VCaP (cell line): ENCODE data around the gene KLHL3.
"Not testable (repeated sequence)": the region's sequence is repeated elsewhere in the genome, so short reads cannot be mapped to it uniquely, and the experiment has no call there.

ENCODE experiments used
- H3K27ac ChIP-seq: fragments of 450-650 bp; 2 replicates; pipeline ENCODE4 v1.5.1; 2017
- TF ChIP-seq, protein P1 (sequence below): fragments of 450-650 bp; conservative IDR thresholded peaks from 2 replicates; pipeline ENCODE4 v1.5.1; 2017; ENCODE audit warnings: mild to moderate bottlenecking, moderate library complexity

KLHL3 gene

DNA sequence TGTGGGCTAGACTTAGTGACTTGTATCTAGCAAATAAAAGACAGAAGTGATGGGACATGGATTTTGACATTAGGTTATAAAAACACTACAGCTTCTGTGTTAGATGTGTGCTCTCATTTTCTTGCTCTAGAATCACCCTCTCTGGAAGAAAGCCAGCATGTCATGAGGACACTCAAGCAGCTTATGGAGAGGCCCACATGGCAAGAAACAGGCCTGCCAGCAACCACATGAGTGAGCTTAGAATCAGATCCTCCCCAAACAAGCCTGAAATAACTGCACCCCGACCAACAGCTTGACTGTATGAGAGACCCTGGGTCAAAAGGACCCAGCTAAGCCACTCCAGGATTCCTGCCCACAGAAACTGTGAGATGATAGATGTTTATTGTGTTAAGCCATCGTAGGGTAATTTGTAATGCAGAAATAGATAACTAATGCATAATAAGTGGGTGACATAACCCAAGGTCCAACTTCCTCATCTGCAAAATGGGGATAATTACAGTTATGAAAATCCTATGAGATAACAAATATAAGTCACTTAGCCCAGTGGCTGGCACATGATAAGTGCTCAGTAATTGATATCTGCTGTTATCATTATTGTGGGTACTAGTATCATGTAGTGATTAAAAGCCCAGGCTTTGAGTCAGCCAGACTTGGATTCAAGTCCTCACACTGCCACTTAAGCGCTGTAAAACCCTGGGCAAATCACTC, 86.5 kb downstream of the KLHL3 start:
- H3K27ac ChIP-seq: no peak overlapping the region
- TF ChIP-seq, protein P1, sequence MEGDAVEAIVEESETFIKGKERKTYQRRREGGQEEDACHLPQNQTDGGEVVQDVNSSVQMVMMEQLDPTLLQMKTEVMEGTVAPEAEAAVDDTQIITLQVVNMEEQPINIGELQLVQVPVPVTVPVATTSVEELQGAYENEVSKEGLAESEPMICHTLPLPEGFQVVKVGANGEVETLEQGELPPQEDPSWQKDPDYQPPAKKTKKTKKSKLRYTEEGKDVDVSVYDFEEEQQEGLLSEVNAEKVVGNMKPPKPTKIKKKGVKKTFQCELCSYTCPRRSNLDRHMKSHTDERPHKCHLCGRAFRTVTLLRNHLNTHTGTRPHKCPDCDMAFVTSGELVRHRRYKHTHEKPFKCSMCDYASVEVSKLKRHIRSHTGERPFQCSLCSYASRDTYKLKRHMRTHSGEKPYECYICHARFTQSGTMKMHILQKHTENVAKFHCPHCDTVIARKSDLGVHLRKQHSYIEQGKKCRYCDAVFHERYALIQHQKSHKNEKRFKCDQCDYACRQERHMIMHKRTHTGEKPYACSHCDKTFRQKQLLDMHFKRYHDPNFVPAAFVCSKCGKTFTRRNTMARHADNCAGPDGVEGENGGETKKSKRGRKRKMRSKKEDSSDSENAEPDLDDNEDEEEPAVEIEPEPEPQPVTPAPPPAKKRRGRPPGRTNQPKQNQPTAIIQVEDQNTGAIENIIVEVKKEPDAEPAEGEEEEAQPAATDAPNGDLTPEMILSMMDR: no peak

DNA sequence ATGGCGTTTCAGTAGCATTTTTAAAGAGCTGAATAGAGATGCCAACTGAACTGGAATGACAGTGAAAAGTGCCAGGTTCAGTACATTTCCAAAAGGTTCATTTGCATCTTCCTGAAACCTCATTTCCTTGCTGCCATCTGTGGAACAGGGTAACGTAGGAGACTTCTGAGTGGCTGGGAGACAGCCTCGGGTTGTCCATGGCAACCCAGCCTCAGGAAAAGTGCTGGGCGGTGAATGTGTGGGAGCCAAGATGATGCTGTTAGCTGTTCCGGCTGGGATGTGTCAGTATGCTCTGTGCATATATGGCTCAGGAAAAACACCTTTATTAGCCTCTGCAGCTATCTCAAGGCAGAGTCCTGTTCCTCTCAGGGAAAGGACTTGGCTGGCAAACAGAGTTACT, 87.5 kb downstream of the KLHL3 start:
- no peak overlapping the region for H3K27ac ChIP-seq
- TF ChIP-seq, protein P1: no peak

DNA sequence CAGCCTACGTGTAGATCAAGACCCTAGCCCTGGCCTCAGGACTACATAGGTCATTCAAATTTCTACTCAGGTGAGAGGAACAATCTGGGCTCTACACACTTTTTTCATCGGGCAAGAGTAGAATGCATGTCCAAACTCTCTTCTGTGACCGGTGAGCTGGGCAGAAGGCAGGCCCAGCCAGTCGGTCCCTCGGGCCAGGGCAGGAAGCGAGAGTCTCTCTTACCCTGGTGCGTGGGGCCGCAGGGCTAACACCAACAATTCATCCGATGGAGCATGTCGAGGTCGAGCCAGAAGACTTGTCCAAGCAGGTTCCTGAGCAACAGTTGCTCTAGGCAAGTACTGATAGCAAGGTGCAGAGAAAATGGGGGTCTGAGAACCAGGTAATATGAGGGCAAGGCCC, 88.5 kb downstream of the KLHL3 start:
- no peak overlapping the region for H3K27ac ChIP-seq
- TF ChIP-seq, protein P1: no peak

DNA sequence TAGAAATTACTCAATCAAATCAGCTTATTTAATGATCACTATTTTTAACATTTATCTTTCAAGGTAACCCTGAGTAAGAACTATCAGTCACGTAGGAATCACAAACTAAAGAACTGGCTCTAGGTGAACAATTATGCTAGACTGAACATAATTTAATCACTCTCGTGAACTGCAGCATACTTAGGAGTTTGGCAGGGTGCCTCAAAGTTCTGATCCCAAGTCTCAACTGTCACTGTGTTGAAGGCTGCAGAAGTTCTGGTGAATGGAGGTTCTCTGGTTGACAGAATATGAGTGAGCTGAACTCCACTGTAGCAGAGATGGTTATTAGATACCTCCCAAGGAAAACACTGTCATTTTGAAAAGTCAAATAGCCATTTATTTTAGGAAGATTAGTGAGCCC, 89.1 kb downstream of the KLHL3 start:
- no peak overlapping the region for H3K27ac ChIP-seq
- TF ChIP-seq, protein P1: no peak

DNA sequence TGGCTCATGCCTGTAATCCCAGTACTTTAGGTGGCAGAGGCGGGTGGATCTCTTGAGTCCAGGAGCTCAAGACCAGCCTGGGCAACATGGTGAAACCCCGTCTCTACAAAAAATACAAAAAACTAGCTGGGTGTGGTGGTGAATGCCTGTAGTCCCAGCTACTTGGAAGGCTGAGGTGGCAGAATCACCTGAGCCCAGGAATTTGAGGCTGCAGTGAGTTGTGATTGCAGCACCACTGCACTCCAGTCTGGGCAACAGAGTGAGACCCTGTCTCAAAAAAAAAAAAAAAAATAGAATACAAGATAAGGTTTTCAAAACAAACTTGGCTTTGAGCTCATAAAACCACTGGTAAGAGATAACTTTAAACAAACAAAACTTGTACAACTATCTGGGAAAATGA, 92.8 kb downstream of the KLHL3 start:
- not testable (repeated sequence) for H3K27ac ChIP-seq

DNA sequence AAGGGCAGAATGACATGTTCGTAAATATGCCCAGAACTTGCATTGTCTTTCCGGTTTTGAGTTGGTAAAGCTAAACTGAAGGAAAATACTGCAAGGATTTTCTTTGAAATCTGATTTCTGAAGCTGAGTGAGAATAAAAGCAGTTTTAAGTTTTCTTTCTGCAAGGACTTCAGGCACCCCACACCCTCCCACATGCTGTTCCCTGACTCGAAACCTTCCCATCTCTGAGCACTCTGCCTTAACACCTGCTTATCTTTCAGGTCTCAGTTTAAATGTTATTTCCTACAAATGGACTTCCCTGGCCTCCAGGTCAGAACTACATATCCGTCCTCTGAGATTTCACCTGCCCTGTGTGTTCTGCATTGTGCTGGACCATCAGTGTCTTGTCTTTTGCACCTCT, 93.8 kb downstream of the KLHL3 start:
- TF ChIP-seq, protein P1: no peak
- H3K27ac ChIP-seq: no peak overlapping the region

DNA sequence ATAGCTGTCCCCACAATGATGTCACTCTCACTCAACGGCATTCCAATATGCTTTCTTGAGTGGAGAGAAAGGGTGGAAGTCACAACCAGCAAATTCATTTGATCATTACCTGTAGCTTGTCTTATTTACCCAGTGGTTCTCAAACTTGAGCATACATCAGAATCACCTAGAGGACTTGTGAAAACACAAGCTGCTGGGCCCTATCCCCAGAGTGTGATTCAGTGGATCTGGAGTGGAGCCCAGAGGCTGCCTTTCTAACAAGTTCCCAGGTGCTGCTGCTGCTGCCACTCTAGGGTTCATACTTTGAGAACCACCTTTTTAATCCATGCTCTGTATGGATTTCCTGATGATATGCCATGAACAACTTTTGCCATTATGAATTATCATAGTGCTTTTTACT, 94.7 kb downstream of the KLHL3 start:
- H3K27ac ChIP-seq: no peak overlapping the region
- TF ChIP-seq, protein P1: no peak

DNA sequence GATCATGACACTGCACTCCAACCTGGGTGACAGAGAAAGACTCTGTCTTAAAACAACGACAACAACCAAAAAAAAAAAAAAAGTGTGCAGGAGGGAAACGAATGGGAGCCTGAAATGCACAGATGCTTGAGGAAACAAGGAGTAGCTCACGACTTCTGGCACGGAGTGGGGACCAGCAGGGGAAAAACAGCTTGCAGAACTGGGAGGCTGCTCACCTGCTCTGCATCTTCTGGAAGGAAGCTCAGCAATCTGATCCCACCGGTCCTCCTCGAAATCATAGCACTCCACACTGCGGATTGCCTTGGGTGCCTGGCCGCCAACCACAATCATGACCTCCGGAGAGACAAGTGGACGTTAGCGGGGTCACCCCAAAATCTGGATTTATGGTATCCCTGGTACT, 96.2 kb downstream of the KLHL3 start:
- no peak overlapping the region for H3K27ac ChIP-seq
- TF ChIP-seq, protein P1: no peak
